B cell (primary cell): ENCODE measurements around the gene PNMA8C. TPM values are rescaled to one million over a fixed set of nuclear protein-coding genes. Genes with fewer than 3 reads are reported as not detected.

Experiments
- ATAC-seq: fragments of 200-7000 bp; cut with Tn5 transposase; one replicate; pipeline ENCODE4 v1.10.0; 2021; ENCODE audit warnings: low read depth, mild to moderate bottlenecking, moderate number of reproducible peaks, moderate library complexity
- CTCF ChIA-PET: fragments of 350-600 bp; sonication (Branson Sonifier 250); formaldehyde crosslinking; loops from one replicate; lab custom pipeline; 2021; ENCODE audit warnings: antibody characterized with exemption, inconsistent platforms; lab: Charles Lee
- POLR2A ChIA-PET: fragments of 350-600 bp; sonication (Branson Sonifier 250); formaldehyde crosslinking; loops from one replicate; lab custom pipeline; 2021; ENCODE audit warnings: antibody characterized with exemption; lab: Charles Lee
- DNase-seq: peaks from one replicate; pipeline ENCODE4 v3.0.0; 2013
- H2AFZ ChIP-seq: 2 replicates; pipeline ENCODE4 v1.6.1; 2012; ENCODE audit warnings: mild to moderate bottlenecking, low read depth, low read length; ENCODE audit not compliant: insufficient read depth, poor library complexity, severe bottlenecking
- H3K27ac ChIP-seq, 2 donors: 1 replicate in 1 of 2; 2 replicates in 1 of 2; pipeline ENCODE4 v1.5.1; 2012 to 2013; ENCODE audit warnings: low read length in 2 of 2, mild to moderate bottlenecking in 2 of 2, moderate library complexity in 1 of 2
- H3K27me3 ChIP-seq, 4 experiments: fragments of 200-600 bp in 1 of 4; sonication (generic) in 1 of 4; replicated peaks in 1 of 4; 1 replicate in 2 of 4; 2 replicates in 2 of 4; pipeline versions ENCODE4 v1.6.1 to v1.7.0; 2013 to 2016; ENCODE audit warnings: low read length in 3 of 4, mild to moderate bottlenecking in 2 of 4, mixed read lengths in 1 of 4, moderate library complexity in 1 of 4; ENCODE audit not compliant: insufficient read depth in 4 of 4, control insufficient read depth in 3 of 4; ENCODE audit errors: control extremely low read depth in 1 of 4
- H3K36me3 ChIP-seq, 2 experiments: replicated peaks in 1 of 2; 1 replicate in 1 of 2; 2 replicates in 1 of 2; pipeline versions ENCODE4 v1.6.1 to v1.7.1; 2013; ENCODE audit warnings: low read length in 1 of 2; ENCODE audit not compliant: insufficient read depth in 2 of 2, control insufficient read depth in 1 of 2; ENCODE audit errors: control extremely low read depth in 1 of 2, extremely low read depth in 1 of 2
- H3K4me1 ChIP-seq, 2 donors: fragments of 200-600 bp in 1 of 2; sonication (generic) in 1 of 2; 1 replicate in 1 of 2; 2 replicates in 1 of 2; pipeline versions ENCODE4 v1.5.1 to v1.6.1; 2013 to 2017; ENCODE audit warnings: low read length in 2 of 2; ENCODE audit not compliant: control insufficient read depth in 2 of 2, insufficient read depth in 2 of 2
- H3K4me2 ChIP-seq: replicated peaks from 2 replicates; pipeline ENCODE3; 2012; ENCODE audit warnings: mild to moderate bottlenecking, low read depth, low read length; ENCODE audit not compliant: poor library complexity, severe bottlenecking
- H3K4me3 ChIP-seq, 5 experiments: fragments of 200-600 bp in 1 of 5; sonication (generic) in 1 of 5; 1 replicate in 3 of 5; 2 replicates in 2 of 5; pipeline versions ENCODE4 v1.5.1 to v1.7.0; 2011 to 2016; ENCODE audit warnings: low read length in 4 of 5, mild to moderate bottlenecking in 4 of 5, low read depth in 2 of 5, control low read depth in 1 of 5, moderate library complexity in 1 of 5; ENCODE audit not compliant: insufficient read depth in 1 of 5; ENCODE audit errors: control extremely low read depth in 1 of 5, extremely low read depth in 1 of 5
- H3K79me2 ChIP-seq: fragments of 200-600 bp; sonication (generic); one replicate; pipeline ENCODE4 v1.6.0; 2016; ENCODE audit warnings: low read length; ENCODE audit not compliant: control insufficient read depth, insufficient read depth
- H3K9ac ChIP-seq: fragments of 200-600 bp; sonication (generic); 2 replicates; pipeline ENCODE4 v1.6.1; 2017; ENCODE audit warnings: mild to moderate bottlenecking, low read length, moderate library complexity
- H3K9me3 ChIP-seq, 3 donors: one replicate each; pipeline versions ENCODE4 v1.6.1 to v1.7.1; 2013; ENCODE audit warnings: low read length in 2 of 3; ENCODE audit not compliant: control insufficient read depth in 2 of 3, insufficient read depth in 1 of 3; ENCODE audit errors: control extremely low read depth in 1 of 3
- H4K20me1 ChIP-seq: 2 replicates; pipeline ENCODE4 v1.6.0; 2012; ENCODE audit warnings: mild to moderate bottlenecking, low read length; ENCODE audit not compliant: insufficient read depth, control insufficient read depth, poor library complexity, severe bottlenecking
- H3K27ac Mint-ChIP-seq: one replicate; pipeline ENCODE4 v1.8.0; 2021; ENCODE audit warnings: mixed read lengths
- H3K27me3 Mint-ChIP-seq: one replicate; pipeline ENCODE4 v1.8.0; 2021; ENCODE audit warnings: mixed read lengths
- H3K4me1 Mint-ChIP-seq: one replicate; pipeline ENCODE4 v1.8.0; 2021; ENCODE audit warnings: mixed read lengths
- H3K4me3 Mint-ChIP-seq: one replicate; pipeline ENCODE4 v1.8.0; 2021; ENCODE audit warnings: mixed read lengths
- H3K9me3 Mint-ChIP-seq: one replicate; pipeline ENCODE4 v1.8.0; 2022; ENCODE audit warnings: mixed read lengths; ENCODE audit not compliant: insufficient read depth
- EZH2 ChIP-seq: IDR thresholded peaks from 2 replicates; pipeline ENCODE4 v1.6.1; 2012; ENCODE audit warnings: borderline replicate concordance, low read depth, mild to moderate bottlenecking, moderate library complexity, low read length; ENCODE audit not compliant: insufficient read depth, poor library complexity, severe bottlenecking
- WGBS: methylation state at CpG from one replicate; pipeline ENCODE4 v1.1.5; 2013; ENCODE audit warnings: missing lambda C conversion rate; ENCODE audit not compliant: insufficient coverage; 5-methylcytosine and 5-hydroxymethylcytosine counted together
- intact Hi-C: fragments of 100-400 bp; cut with micrococcal nuclease; formaldehyde crosslinking; loops from one replicate; pipeline ENCODE4 v1.10.0; 2022
- polyA minus RNA-seq: library from RNA; depleted of rRNA, polyadenylated mRNA; stranded (reverse); fragments of >200 nt; gene quantifications from 2 replicates; pipeline ENCODE4 v1.2.3, GENCODE V29; 2012
- polyA plus RNA-seq: library from polyadenylated mRNA; depleted of rRNA; stranded (reverse); fragments of >200 nt; gene quantifications from 2 replicates; pipeline ENCODE4 v1.2.3, GENCODE V29; 2012
- total RNA-seq, 2 donors: library from RNA; stranded (reverse); fragments of 120-200 nt in 1 of 2; gene quantifications; 1 replicate in 1 of 2; 2 replicates in 1 of 2; pipeline versions ENCODE4 v1.2.3 to v1.2.4, GENCODE V29; 2013 to 2022
- TF ChIP-seq, protein P1 (sequence below): fragments of 200-600 bp; IDR thresholded peaks from one replicate; pipeline ENCODE4 v1.8.0; 2022; ENCODE audit warnings: antibody characterized with exemption, mild to moderate bottlenecking

PNMA8C gene
- total RNA-seq (not detected in 2 replicates), polyA plus RNA-seq (0.03 TPM in 1 of 2 replicates, not detected in the other), polyA minus RNA-seq (0.07 TPM in 1 of 2 replicates, not detected in the other)
- 0.02 TPM for total RNA-seq (2013)

DNA sequence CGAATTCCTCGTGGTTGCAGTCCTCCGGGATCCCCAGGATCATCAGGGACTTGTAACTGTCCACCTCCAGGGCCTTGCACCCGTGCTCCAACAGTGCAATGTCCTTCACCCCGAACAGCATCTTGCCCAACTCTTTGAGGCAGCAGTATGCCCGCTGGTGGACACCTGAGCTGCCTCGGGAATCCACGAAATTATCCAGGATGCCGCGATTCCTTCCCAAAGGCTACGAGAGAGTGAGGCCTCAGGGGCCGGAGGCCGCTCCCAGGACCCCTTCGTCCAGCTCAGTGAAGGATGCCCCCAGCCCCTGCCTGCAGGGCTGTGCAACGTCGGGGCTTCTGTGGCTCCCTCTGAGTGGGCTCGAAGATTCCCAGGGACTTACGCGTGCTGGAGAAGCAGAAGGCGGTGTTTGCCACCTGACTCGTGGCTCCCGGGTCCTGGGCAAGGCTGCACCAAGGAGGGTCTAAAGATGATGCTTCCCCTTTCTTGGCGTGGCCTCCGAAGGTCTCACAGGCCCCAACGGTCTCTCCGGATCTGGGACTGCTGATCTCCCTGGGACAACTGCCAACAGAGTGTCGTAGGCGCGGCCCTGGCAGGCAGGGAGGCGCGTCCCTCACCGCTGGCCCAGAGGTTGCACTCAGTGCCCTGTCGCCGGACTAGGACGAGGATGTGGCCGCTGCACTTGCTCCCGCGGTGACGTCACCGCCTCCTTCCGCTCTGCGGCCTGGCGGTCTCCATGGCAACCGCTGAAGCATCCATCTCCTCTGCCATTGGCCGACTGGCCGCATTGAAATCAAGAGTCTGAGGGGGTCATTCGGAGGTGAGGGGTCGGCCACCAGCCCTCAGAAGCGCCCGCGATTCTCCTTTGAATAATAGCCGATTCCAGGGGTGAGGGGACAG, at the start of gene PNMA8C:
TSS of gene PNMA8C (minus strand) at position 698 of the 897 bp plus-strand sequence. CDS start at position 121, 577 bp downstream.
- Mint-ChIP-seq H3K4me1 (peaks cover 21% of the 10 kb centered on the region), H3K9me3 (no peaks in the 10 kb centered on the region), H3K27me3 (peaks cover 58% of the 10 kb centered on the region), H3K27ac (no peak within 1 kb of the TSS), H3K4me3 (peak within 1 kb of the TSS; percentile 80)
- intact Hi-C loops, result no loop called here
- peaks cover 0 to 48% (median 26%) of the 10 kb centered on the region in 4 experiments for H3K27me3 ChIP-seq
- peak within 1 kb of the TSS; percentile 34 for H2AFZ ChIP-seq
- CTCF ChIA-PET, result no interaction called here
- no peaks in the 10 kb centered on the region for H4K20me1 ChIP-seq
- DNase-seq, result peak; percentile 68
- no peaks in the 10 kb centered on the region for H3K79me2 ChIP-seq
- peak within 1 kb of the TSS in 3 of 5 experiments; percentile 23 to 43 (median 34) for H3K4me3 ChIP-seq
- H3K36me3 ChIP-seq, result no peaks in the 10 kb centered on the region
- H3K27ac ChIP-seq, result no peak within 1 kb of the TSS
- peaks cover 0 to 5% (median 0%) of the 10 kb centered on the region in 3 donors for H3K9me3 ChIP-seq
- peak within 1 kb of the TSS; percentile 54 for H3K9ac ChIP-seq
- 28% methylated on average over 48 of the region's 52 CpGs for WGBS
- TF ChIP-seq, protein P1, sequence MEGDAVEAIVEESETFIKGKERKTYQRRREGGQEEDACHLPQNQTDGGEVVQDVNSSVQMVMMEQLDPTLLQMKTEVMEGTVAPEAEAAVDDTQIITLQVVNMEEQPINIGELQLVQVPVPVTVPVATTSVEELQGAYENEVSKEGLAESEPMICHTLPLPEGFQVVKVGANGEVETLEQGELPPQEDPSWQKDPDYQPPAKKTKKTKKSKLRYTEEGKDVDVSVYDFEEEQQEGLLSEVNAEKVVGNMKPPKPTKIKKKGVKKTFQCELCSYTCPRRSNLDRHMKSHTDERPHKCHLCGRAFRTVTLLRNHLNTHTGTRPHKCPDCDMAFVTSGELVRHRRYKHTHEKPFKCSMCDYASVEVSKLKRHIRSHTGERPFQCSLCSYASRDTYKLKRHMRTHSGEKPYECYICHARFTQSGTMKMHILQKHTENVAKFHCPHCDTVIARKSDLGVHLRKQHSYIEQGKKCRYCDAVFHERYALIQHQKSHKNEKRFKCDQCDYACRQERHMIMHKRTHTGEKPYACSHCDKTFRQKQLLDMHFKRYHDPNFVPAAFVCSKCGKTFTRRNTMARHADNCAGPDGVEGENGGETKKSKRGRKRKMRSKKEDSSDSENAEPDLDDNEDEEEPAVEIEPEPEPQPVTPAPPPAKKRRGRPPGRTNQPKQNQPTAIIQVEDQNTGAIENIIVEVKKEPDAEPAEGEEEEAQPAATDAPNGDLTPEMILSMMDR, result no peak
- TF ChIP-seq EZH2, result no peak
- POLR2A ChIA-PET, result no interaction called here
- peak within 1 kb of the TSS; percentile 70 for H3K4me2 ChIP-seq
- ATAC-seq, result peak; percentile 31
- H3K4me1 ChIP-seq, result peaks cover 19 to 21% of the 10 kb centered on the region in 2 donors

DNA sequence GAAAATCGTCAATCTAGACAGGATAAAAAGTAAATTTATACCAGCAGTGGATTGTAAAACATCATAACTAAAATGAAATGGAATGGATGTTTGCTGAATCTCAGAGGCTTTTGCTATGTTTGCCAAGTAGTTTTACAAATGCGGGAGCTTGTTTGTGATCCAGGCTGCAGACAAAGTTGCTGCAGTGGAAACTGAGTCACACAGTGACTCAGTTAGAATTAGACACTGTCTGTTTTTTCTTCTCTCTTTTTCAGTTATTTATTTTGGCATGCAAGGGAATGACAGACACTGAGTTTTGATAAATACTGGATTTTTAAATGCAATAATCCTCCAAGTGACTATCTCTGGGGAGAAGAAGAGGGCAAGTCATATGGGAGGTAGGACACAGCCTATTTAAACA, 47.2 kb upstream of the PNMA8C start:
- Histone ChIP-seq H3K9me3 (no peaks in the 10 kb centered on the region), H3K9ac (no peak overlapping the region), H3K4me3 (no peak overlapping the region), H3K4me1 (peaks cover 3 to 7% of the 10 kb centered on the region in 2 donors), H3K36me3 (no peaks in the 10 kb centered on the region), H3K4me2 (no peak overlapping the region), H3K27me3 (peaks cover 0 to 21% (median 10%) of the 10 kb centered on the region in 4 experiments), H3K27ac (no peak overlapping the region), H3K79me2 (no peaks in the 10 kb centered on the region), H2AFZ (no peak overlapping the region), H4K20me1 (no peaks in the 10 kb centered on the region)
- Mint-ChIP-seq H3K27ac (no peak overlapping the region), H3K9me3 (no peaks in the 10 kb centered on the region), H3K4me1 (no peaks in the 10 kb centered on the region), H3K4me3 (no peak overlapping the region), H3K27me3 (peaks cover 35% of the 10 kb centered on the region)
- ChIA-PET CTCF (interaction anchor here (1.7 kb wide), 1 partner anchor 11 kb away, joined by 5 read pairs; no protein-coding TSS in a partner anchor), POLR2A (no interaction called here)
- no peak for DNase-seq
- no peak for ATAC-seq
- WGBS, result 100% methylated on average over 1 of the region's 2 CpGs
- TF ChIP-seq, protein P1, result no peak
- no peak for TF ChIP-seq EZH2
- intact Hi-C loops, result no loop called here
